ENCODE measurements around the gene MCF2L2. TPM values are rescaled to one million over a fixed set of nuclear protein-coding genes. Genes with fewer than 3 reads are reported as not detected.

Gene MCF2L2
- total RNA-seq, 1 donor from 2014 or later: 0.43 TPM

DNA sequence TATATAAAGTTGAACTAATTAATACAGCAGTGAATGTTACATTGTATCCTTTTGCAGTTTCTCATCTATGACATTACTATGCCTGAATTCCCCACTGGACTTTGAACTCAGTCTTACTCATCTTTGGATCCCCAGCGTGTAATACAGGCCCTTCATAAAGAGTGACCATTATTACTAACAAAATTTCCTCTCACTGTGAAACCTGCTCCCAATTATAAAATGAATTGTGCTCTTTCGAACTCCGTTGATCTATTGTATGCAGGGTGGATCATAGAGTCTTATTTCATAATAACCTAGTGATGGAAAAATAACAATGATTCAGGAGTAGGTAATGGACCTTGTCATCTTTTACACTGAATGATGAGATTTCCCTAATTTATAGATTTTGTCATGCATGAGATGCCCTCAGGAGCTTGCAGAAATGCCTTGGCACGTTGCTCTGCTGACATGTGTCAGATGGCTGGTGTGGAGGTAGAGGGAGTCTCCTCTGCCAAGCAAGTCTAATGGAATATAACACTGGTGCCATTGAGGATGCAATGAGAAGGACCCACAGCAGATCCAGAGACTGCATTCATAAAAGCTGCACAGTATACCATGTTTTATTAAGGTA lies 149.8 kb downstream of the MCF2L2 start:
- TF ChIP-seq CTCF (IDR thresholded peaks at IDR 0.05; ENCODE audit: unreplicated experiment): no peak
- H3K9me3 Mint-ChIP-seq (ENCODE audit: low read depth): no peaks in the 10 kb centered on the region
- H3K4me1 Mint-ChIP-seq (ENCODE audit: low read depth): no peaks in the 10 kb centered on the region
- no peaks in the 10 kb centered on the region for H3K27me3 Mint-ChIP-seq
- H3K4me3 Mint-ChIP-seq (ENCODE audit: low read depth): no peak overlapping the region
- DNase-seq (ENCODE audit: low spot score, unreplicated experiment): no peak
- peaks cover 1% of the 10 kb centered on the region for H3K36me3 Mint-ChIP-seq (ENCODE audit: insufficient read depth)
- no peak overlapping the region for H3K27ac Mint-ChIP-seq

- H3K4me3 Mint-ChIP-seq (ENCODE audit: low read depth): no peak overlapping the region
Observed at GRCh38 chr3:183277260-183277659, 151.2 kb downstream of the MCF2L2 start.

DNA sequence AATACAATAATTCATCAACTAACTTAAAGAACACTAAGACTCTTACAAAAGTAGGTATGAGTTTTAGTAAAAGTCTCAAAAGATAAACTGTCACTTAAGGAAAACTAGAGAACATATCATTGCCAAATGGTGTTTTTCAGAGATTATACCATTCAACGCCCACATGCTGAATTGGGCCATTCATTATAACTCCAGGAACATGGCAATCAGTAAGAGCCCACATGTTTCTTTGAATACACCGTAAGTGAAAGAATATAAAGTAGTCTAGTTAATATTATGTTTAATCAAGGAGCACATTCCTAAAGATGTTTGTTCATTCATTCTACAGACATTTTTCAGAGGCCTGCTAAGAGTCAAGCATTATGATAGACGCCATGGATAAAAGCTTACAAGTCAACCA lies 152.5 kb downstream of the MCF2L2 start:
- Mint-ChIP-seq H3K36me3 (ENCODE audit: insufficient read depth) (peaks cover 2% of the 10 kb centered on the region), H3K4me1 (ENCODE audit: low read depth) (no peaks in the 10 kb centered on the region), H3K9me3 (ENCODE audit: low read depth) (no peaks in the 10 kb centered on the region), H3K27ac (no peak overlapping the region), H3K4me3 (ENCODE audit: low read depth) (no peak overlapping the region), H3K27me3 (no peaks in the 10 kb centered on the region)
- no peak for DNase-seq (ENCODE audit: low spot score, unreplicated experiment)
- no peak for TF ChIP-seq CTCF (IDR thresholded peaks at IDR 0.05; ENCODE audit: unreplicated experiment)

More at GRCh38 chr3:183277260-183277659, 151.2 kb downstream of the MCF2L2 start:
- TF ChIP-seq CTCF (IDR thresholded peaks at IDR 0.05; ENCODE audit: unreplicated experiment): no peak
- H3K36me3 Mint-ChIP-seq (ENCODE audit: insufficient read depth): peaks cover 2% of the 10 kb centered on the region
- no peaks in the 10 kb centered on the region for H3K4me1 Mint-ChIP-seq (ENCODE audit: low read depth)
- no peak overlapping the region for H3K27ac Mint-ChIP-seq
- H3K9me3 Mint-ChIP-seq (ENCODE audit: low read depth): no peaks in the 10 kb centered on the region
- no peaks in the 10 kb centered on the region for H3K27me3 Mint-ChIP-seq
- DNase-seq (ENCODE audit: low spot score, unreplicated experiment): no peak

GRCh38 chr3:183275418-183275817 lies 153.0 kb downstream of the MCF2L2 start:
- Mint-ChIP-seq H3K36me3 (ENCODE audit: insufficient read depth) (peaks cover 3% of the 10 kb centered on the region), H3K4me3 (ENCODE audit: low read depth) (no peak overlapping the region), H3K27ac (no peak overlapping the region), H3K27me3 (no peaks in the 10 kb centered on the region), H3K4me1 (ENCODE audit: low read depth) (no peaks in the 10 kb centered on the region), H3K9me3 (ENCODE audit: low read depth) (no peaks in the 10 kb centered on the region)
- no peak for DNase-seq (ENCODE audit: low spot score, unreplicated experiment)
- TF ChIP-seq CTCF (IDR thresholded peaks at IDR 0.05; ENCODE audit: unreplicated experiment): no peak

DNA sequence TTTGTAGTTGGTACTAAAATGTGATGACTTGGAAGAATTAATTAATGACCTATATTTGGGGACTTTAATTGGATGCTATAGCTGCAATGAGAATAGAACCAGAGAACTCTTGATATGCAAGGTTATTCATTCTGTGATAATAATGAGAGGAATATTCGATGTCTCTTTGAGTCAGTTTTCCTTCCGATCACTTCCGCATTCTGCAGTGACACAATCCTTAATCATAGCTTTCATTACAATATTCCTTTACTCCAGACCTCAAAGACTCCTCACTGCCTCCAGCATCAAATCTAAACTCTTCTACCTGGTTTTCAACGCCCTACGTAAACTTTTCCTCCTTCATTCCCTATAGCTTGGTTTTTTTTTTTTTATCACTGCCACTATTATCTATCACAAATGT lies 153.8 kb downstream of the MCF2L2 start:
- no peak overlapping the region for H3K4me3 Mint-ChIP-seq (ENCODE audit: low read depth)
- H3K9me3 Mint-ChIP-seq (ENCODE audit: low read depth): no peaks in the 10 kb centered on the region
- no peak for TF ChIP-seq CTCF (IDR thresholded peaks at IDR 0.05; ENCODE audit: unreplicated experiment)
- DNase-seq (ENCODE audit: low spot score, unreplicated experiment): no peak
- no peaks in the 10 kb centered on the region for H3K4me1 Mint-ChIP-seq (ENCODE audit: low read depth)
- H3K36me3 Mint-ChIP-seq (ENCODE audit: insufficient read depth): peaks cover 10% of the 10 kb centered on the region
- H3K27ac Mint-ChIP-seq: no peak overlapping the region
- H3K27me3 Mint-ChIP-seq: no peaks in the 10 kb centered on the region
